H1 (cell line): ENCODE results near the gene TCF7L1. TPM values are rescaled to one million over a fixed set of nuclear protein-coding genes. Genes with fewer than 3 reads are reported as not detected.

Source experiments
- CTCF ChIA-PET: fragments of 300-600 bp; sonication (Branson Sonifier 250); formaldehyde crosslinking; loops from one replicate; lab custom pipeline; 2021; ENCODE audit not compliant: partially characterized antibody; lab: Charles Lee
- POLR2A ChIA-PET: fragments of 300-600 bp; sonication (Branson Sonifier 250); formaldehyde crosslinking; loops from one replicate; lab custom pipeline; 2021; ENCODE audit warnings: inconsistent platforms; ENCODE audit not compliant: partially characterized antibody; lab: Charles Lee
- DNase-seq, 2 experiments: peaks; one replicate each; pipeline versions ENCODE4 v3.0.0 to v3.0.0-alpha.2; 2010 to 2022; ENCODE audit warnings: low spot score in 2 of 2, low read depth in 1 of 2, mixed read lengths in 1 of 2
- FAIRE-seq: peaks from 2 replicates; lab custom pipeline; 2011; peaks lifted over from hg19 to GRCh38; lab: Jason Lieb, UNC
- H2AFZ ChIP-seq: 2 replicates; pipeline ENCODE4 v1.8.1; 2012; ENCODE audit warnings: low read length, inconsistent platforms
- H2AK5ac ChIP-seq: 2 replicates; pipeline ENCODE4 v1.6.1; 2013; ENCODE audit warnings: low read depth, low read length
- H2BK120ac ChIP-seq: replicated peaks from 2 replicates; pipeline ENCODE3; 2013; ENCODE audit warnings: low read depth, low read length, inconsistent platforms
- H2BK12ac ChIP-seq: 2 replicates; pipeline ENCODE4 v1.6.1; 2013; ENCODE audit warnings: low read depth, low read length
- H2BK15ac ChIP-seq: 2 replicates; pipeline ENCODE4 v1.6.1; 2013; ENCODE audit warnings: low read length
- H2BK20ac ChIP-seq: 2 replicates; pipeline ENCODE4 v1.6.1; 2013; ENCODE audit warnings: low read length
- H2BK5ac ChIP-seq: 2 replicates; pipeline ENCODE4 v1.6.1; 2013; ENCODE audit warnings: low read depth, low read length
- H3K14ac ChIP-seq: 2 replicates; pipeline ENCODE4 v1.6.1; 2013; ENCODE audit warnings: inconsistent platforms; ENCODE audit not compliant: insufficient read length
- H3K18ac ChIP-seq: 2 replicates; pipeline ENCODE4 v1.6.1; 2013; ENCODE audit warnings: low read length; ENCODE audit errors: extremely low read depth
- H3K23ac ChIP-seq: 2 replicates; pipeline ENCODE4 v1.6.1; 2013; ENCODE audit warnings: inconsistent platforms; ENCODE audit not compliant: insufficient read length
- H3K23me2 ChIP-seq: 2 replicates; pipeline ENCODE4 v1.6.1; 2013; ENCODE audit warnings: low read depth, low read length
- H3K27ac ChIP-seq: 2 replicates; pipeline ENCODE4 v1.6.1; 2011; ENCODE audit warnings: low read depth, low read length, inconsistent platforms
- H3K27me3 ChIP-seq, 4 experiments: replicated peaks in 1 of 4; 1 replicate in 1 of 4; 2 replicates in 3 of 4; pipeline versions ENCODE4 v1.6.1 to v1.8.1; 2011 to 2013; ENCODE audit warnings: low read length in 3 of 4, mild to moderate bottlenecking in 3 of 4, inconsistent platforms in 2 of 4, mixed read lengths in 2 of 4, moderate library complexity in 1 of 4; ENCODE audit not compliant: control insufficient read depth in 3 of 4, insufficient read depth in 3 of 4; ENCODE audit errors: extremely low read depth in 1 of 4
- H3K36me3 ChIP-seq, 4 experiments: 2 replicates each; pipeline versions ENCODE4 v1.6.1 to v1.8.1; 2011 to 2013; ENCODE audit warnings: mild to moderate bottlenecking in 4 of 4, low read length in 3 of 4, moderate library complexity in 2 of 4, control low read depth in 1 of 4, inconsistent platforms in 1 of 4; ENCODE audit not compliant: insufficient read depth in 4 of 4, control insufficient read depth in 2 of 4
- H3K4ac ChIP-seq: replicated peaks from 2 replicates; pipeline ENCODE3; 2013; ENCODE audit warnings: low read length, low read depth, mixed read lengths, inconsistent platforms; ENCODE audit not compliant: insufficient read length
- H3K4me1 ChIP-seq, 4 experiments: replicated peaks in 1 of 4; 1 replicate in 1 of 4; 2 replicates in 3 of 4; pipeline versions ENCODE4 v1.6.1 to v1.8.1; 2011 to 2013; ENCODE audit warnings: low read length in 3 of 4, inconsistent platforms in 2 of 4, mixed read lengths in 1 of 4; ENCODE audit not compliant: insufficient read depth in 4 of 4, control insufficient read depth in 3 of 4
- H3K4me2 ChIP-seq, 2 experiments: 2 replicates each; pipeline versions ENCODE4 v1.6.1 to v1.8.1; 2011 to 2013; ENCODE audit warnings: low read depth in 2 of 2, low read length in 2 of 2, control low read depth in 1 of 2, inconsistent platforms in 1 of 2, mild to moderate bottlenecking in 1 of 2; ENCODE audit not compliant: insufficient read depth in 1 of 2
- H3K4me3 ChIP-seq, 4 experiments: fragments of 200-600, 300-600 bp in 1 of 4; sonication (generic), shearing (Covaris generic), sonication (Bioruptor Twin) in 1 of 4; 2 replicates each; pipeline versions ENCODE4 v1.5.1 to v1.8.1; 2011 to 2016; ENCODE audit warnings: low read length in 4 of 4, low read depth in 3 of 4, control low read depth in 2 of 4, inconsistent platforms in 2 of 4, mild to moderate bottlenecking in 2 of 4, mixed read lengths in 1 of 4, moderate library complexity in 1 of 4; ENCODE audit not compliant: insufficient read depth in 2 of 4; ENCODE audit errors: extremely low read depth in 1 of 4
- H3K56ac ChIP-seq: replicated peaks from 2 replicates; pipeline ENCODE3; 2013; ENCODE audit warnings: low read depth, mild to moderate bottlenecking, mixed read lengths, low read length, inconsistent platforms; ENCODE audit not compliant: insufficient read length
- H3K79me1 ChIP-seq: 2 replicates; pipeline ENCODE4 v1.6.1; 2013; ENCODE audit warnings: low read depth, low read length, control low read depth
- H3K79me2 ChIP-seq, 2 experiments: 2 replicates each; pipeline versions ENCODE4 v1.6.1 to v1.8.1; 2012 to 2013; ENCODE audit warnings: low read length in 2 of 2, mild to moderate bottlenecking in 2 of 2, inconsistent platforms in 1 of 2; ENCODE audit not compliant: insufficient read depth in 2 of 2, control insufficient read depth in 1 of 2
- H3K9ac ChIP-seq, 4 experiments: replicated peaks in 1 of 4; 1 replicate in 1 of 4; 2 replicates in 3 of 4; pipeline versions ENCODE4 v1.6.1 to v1.8.1; 2011 to 2013; ENCODE audit warnings: low read depth in 3 of 4, low read length in 3 of 4, control low read depth in 2 of 4, mild to moderate bottlenecking in 2 of 4, moderate library complexity in 2 of 4, inconsistent platforms in 1 of 4; ENCODE audit errors: extremely low read depth in 1 of 4
- H3K9me3 ChIP-seq, 2 experiments: 2 replicates each; pipeline versions ENCODE4 v1.6.1 to v1.8.1; 2012 to 2013; ENCODE audit warnings: mild to moderate bottlenecking in 2 of 2, moderate library complexity in 2 of 2, control low read depth in 1 of 2, inconsistent platforms in 1 of 2, low read depth in 1 of 2, low read length in 1 of 2, mixed read lengths in 1 of 2; ENCODE audit not compliant: insufficient read depth in 2 of 2
- H4K20me1 ChIP-seq, 2 experiments: replicated peaks in 1 of 2; 2 replicates each; pipeline versions ENCODE3 to v1.8.1; 2011 to 2013; ENCODE audit warnings: inconsistent platforms in 2 of 2, low read length in 2 of 2, mild to moderate bottlenecking in 1 of 2; ENCODE audit not compliant: insufficient read depth in 2 of 2, control insufficient read depth in 1 of 2
- H4K5ac ChIP-seq: 2 replicates; pipeline ENCODE4 v1.6.1; 2013; ENCODE audit warnings: low read length, low read depth, mixed read lengths, inconsistent platforms; ENCODE audit not compliant: insufficient read length
- H4K8ac ChIP-seq: 2 replicates; pipeline ENCODE4 v1.8.0; 2013; ENCODE audit warnings: mild to moderate bottlenecking, moderate library complexity, low read length, inconsistent platforms; ENCODE audit not compliant: insufficient read depth; ENCODE audit errors: extremely low read depth
- H4K91ac ChIP-seq: replicated peaks from 2 replicates; pipeline ENCODE3; 2013; ENCODE audit warnings: low read length, mixed read lengths, inconsistent platforms; ENCODE audit not compliant: insufficient read length
- CEBPB ChIP-seq: IDR thresholded peaks from 2 replicates; pipeline ENCODE4 v1.6.1; 2012; ENCODE audit warnings: low read depth, low read length
- JUN ChIP-seq: IDR thresholded peaks from 2 replicates; pipeline ENCODE4 v1.6.1; 2011; ENCODE audit warnings: low read depth, mild to moderate bottlenecking, improper control_type of control experiment, low read length
- POLR2A ChIP-seq, 2 experiments: IDR thresholded peaks; 1 replicate in 1 of 2; 2 replicates in 1 of 2; pipeline ENCODE4 v1.6.1; 2011; ENCODE audit warnings: low read depth in 2 of 2, low read length in 2 of 2, mild to moderate bottlenecking in 2 of 2; ENCODE audit errors: control extremely low read depth in 1 of 2
- POLR2AphosphoS5 ChIP-seq: IDR thresholded peaks from 2 replicates; pipeline ENCODE4 v1.6.1; 2011; ENCODE audit warnings: low read depth, low read length
- RFX5 ChIP-seq: IDR thresholded peaks from 2 replicates; pipeline ENCODE4 v1.6.1; 2011; ENCODE audit warnings: low read depth, low read length, improper control_type of control experiment, borderline replicate concordance
- SIRT6 ChIP-seq: IDR thresholded peaks from one replicate; pipeline ENCODE4 v1.7.1; 2012; ENCODE audit warnings: low read length, inconsistent platforms
- SP2 ChIP-seq: IDR thresholded peaks from 2 replicates; pipeline ENCODE4 v1.6.1; 2012; ENCODE audit warnings: mild to moderate bottlenecking, low read length, inconsistent platforms
- SUZ12 ChIP-seq: fragments of 200-600 bp; sonication (generic); IDR thresholded peaks from 2 replicates; pipeline ENCODE4 v1.6.1; 2012; ENCODE audit warnings: mild to moderate bottlenecking, inconsistent platforms, low read length, moderate library complexity, mixed read lengths
- WGBS, 2 experiments: shearing (Covaris generic) in 1 of 2; methylation state at CpG; one replicate each; pipeline versions ENCODE4 v1.1.6 to v1.1.7; 2013 to 2015; ENCODE audit warnings: low lambda C conversion rate in 2 of 2, mixed read lengths in 2 of 2, inconsistent platforms in 1 of 2, low coverage in 1 of 2, missing lambda C conversion rate in 1 of 2; ENCODE audit not compliant: insufficient replicate concordance in 2 of 2, insufficient coverage in 1 of 2, insufficient read length in 1 of 2; ENCODE audit errors: extremely low coverage in 1 of 2, missing lambda C conversion rate in 1 of 2; 5-methylcytosine and 5-hydroxymethylcytosine counted together
- polyA plus RNA-seq, 7 experiments: library from polyadenylated mRNA; depleted of rRNA in 3 of 7; stranded (reverse) in 5 of 7; unstranded in 2 of 7; fragments of >200 nt in 5 of 7; fragments of 200-250 nt in 2 of 7; gene quantifications; 1 replicate in 5 of 7; 2 replicates in 1 of 7; 4 replicates in 1 of 7; pipeline versions ENCODE4 v1.2.1 to v1.2.3, GENCODE V29; 2011 to 2013; ENCODE audit warnings: missing spikeins in 2 of 7, mixed read lengths in 2 of 7
- total RNA-seq: library from RNA; stranded (reverse); fragmentation: NEBNext Ultra II Directional; extraction: Animal tissue kit (Norgen Biotek cat#: 25700); gene quantifications from 2 replicates; pipeline ENCODE4 v1.2.1, GENCODE V29; 2021

Gene TCF7L1
- total and polyA plus RNA-seq, 2 of the 8 experiments (the other 6 are each of a cell fraction or from before 2014, with no cell fraction given): 27.5 to 108 TPM

DNA sequence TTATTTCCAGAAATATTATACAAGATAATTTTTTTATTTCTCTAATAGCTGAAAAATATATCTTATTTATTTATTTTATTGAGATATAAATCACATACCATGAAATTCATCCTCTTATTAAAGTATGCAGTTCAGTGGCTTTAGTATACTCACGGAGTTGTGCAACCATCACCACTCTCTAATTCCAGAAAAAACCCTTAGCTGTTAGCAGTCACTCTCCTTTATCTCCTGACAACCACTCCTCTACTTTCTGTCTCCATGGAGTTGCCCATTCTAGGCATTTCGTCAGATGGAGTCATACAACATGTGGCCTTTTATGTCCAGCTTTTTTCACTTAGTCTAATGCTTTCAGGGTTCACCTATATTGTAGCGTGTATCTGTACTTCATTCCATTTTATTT, 66.5 kb downstream of the TCF7L1 start:
- Histone ChIP-seq H2BK120ac (no peak overlapping the region), H3K79me1 (peaks cover 12% of the 10 kb centered on the region), H3K56ac (no peak overlapping the region), H4K20me1 (peaks cover 7 to 9% of the 10 kb centered on the region in 2 experiments), H2BK20ac (no peak overlapping the region), H3K23me2 (no peaks in the 10 kb centered on the region), H3K9me3 (no peaks in the 10 kb centered on the region), H3K4me3 (no peak overlapping the region), H2BK12ac (no peak overlapping the region), H3K4ac (no peak overlapping the region), H3K27me3 (no peaks in the 10 kb centered on the region), H3K27ac (no peak overlapping the region), H2AFZ (no peak overlapping the region), H4K91ac (no peak overlapping the region), H3K9ac (no peak overlapping the region), H3K4me1 (no peaks in the 10 kb centered on the region; a peak in 1 of 7 replicates), H3K23ac (no peak overlapping the region), H4K5ac (no peak overlapping the region), H2AK5ac (no peak overlapping the region), H3K4me2 (no peak overlapping the region), H3K79me2 (peaks cover 0 to 93% of the 10 kb centered on the region in 2 experiments), H3K36me3 (peaks cover 0 to 4% (median 0%) of the 10 kb centered on the region in 4 experiments; a peak in 1 of 8 replicates), H2BK5ac (no peak overlapping the region), H2BK15ac (no peak overlapping the region), H3K18ac (no peak overlapping the region), H3K14ac (no peak overlapping the region), H4K8ac (no peak overlapping the region)
- 88% methylated on average over 3 of the region's 3 CpGs; no CpG with 5 or more reads in 1 of the 2 experiments for WGBS, 2 experiments
- CTCF ChIA-PET: interaction anchor here (0.6 to 7.4 kb wide), 12 partner anchors 12 to 133 kb away, joined by 3 to 53 read pairs (median 6); no protein-coding TSS in a partner anchor
- DNase-seq (no peak), FAIRE-seq (no peak)
- POLR2A ChIA-PET: interaction anchor here (0.9 to 2.5 kb wide), 5 partner anchors 9 to 65 kb away, joined by 3 to 10 read pairs (median 3); no protein-coding TSS in a partner anchor
- no peak for TF ChIP-seq SP2
- TF ChIP-seq JUN: no peak
- no peak for TF ChIP-seq POLR2A (IDR thresholded peaks at IDR 0.05; ENCODE audit: control extremely low read depth in 1 of 2, low read depth in 2 of 2, low read length in 2 of 2)
- TF ChIP-seq CEBPB: 0 out of 2 replicates have a peak, but pooled peaks have one; percentile 4
- no peak for TF ChIP-seq POLR2AphosphoS5
- TF ChIP-seq RFX5: no peak
- TF ChIP-seq SIRT6: no peak
- TF ChIP-seq SUZ12: no peak
